Activated CD8-positive, alpha-beta memory T cell treated with anti-CD3 and anti-CD28 coated beads for 36 hours (primary cell): ENCODE data around the gene AQP6. TPM values are rescaled to one million over a fixed set of nuclear protein-coding genes. Genes with fewer than 3 reads are reported as not detected.

Experiments used
- CTCF ChIA-PET: fragments of 350-600 bp; sonication (Branson Sonifier 250); formaldehyde crosslinking; loops from one replicate; lab custom pipeline; 2021; ENCODE audit warnings: antibody characterized with exemption; lab: Charles Lee
- POLR2A ChIA-PET: fragments of 350-600 bp; sonication (Branson Sonifier 250); formaldehyde crosslinking; loops from one replicate; lab custom pipeline; 2021; ENCODE audit warnings: antibody characterized with exemption; lab: Charles Lee
- total RNA-seq, 2 experiments: library from RNA; stranded (reverse); gene quantifications; one replicate each; pipeline ENCODE4 v1.2.3, GENCODE V29; 2021

Gene AQP6
- total RNA-seq, 2 experiments from 2014 or later, result not detected

DNA sequence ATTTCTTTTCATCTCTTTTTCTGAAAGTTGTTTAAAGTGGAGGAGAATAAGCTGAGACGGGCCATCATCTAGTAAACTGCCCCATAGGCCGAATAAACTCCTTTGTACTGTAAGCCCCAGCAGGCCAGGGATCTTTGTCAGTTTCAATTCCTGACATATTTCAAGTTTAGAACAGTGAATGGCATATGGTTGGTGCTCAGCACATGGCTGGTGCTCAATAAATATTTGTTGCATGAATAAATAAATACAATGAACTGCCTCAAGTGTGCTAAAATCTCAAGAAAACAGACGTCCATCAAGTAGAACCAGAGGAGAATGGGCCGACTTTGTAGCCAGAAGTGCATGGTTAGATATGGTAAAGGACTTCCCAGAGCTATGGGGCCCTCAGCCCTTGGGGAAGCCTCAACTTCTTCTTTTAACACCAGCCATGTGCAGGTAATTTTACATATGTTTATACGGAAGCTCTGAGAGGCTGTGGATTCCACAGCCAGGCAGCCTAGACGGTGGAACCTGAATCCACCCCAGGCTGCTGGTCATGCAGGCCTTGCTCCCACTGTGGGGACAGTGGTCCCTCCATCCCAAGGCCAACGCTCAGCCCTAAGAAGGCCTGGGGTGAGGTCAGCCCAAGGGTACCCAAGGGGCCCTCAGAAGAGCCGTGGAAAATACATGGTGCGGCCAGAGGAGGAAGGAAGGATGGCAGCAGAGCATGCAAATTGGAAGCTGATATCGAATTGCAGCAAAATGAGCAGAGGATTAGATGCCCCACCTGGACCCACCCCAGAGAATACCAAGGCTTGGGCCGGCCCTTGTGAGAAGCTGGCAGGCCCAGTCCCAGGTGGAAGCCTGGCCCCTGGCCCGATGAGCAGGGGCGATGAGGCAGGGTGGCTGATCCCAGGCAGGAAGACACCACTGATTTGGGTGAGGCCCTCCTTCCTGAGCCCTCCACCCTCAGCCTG is 30.9 kb upstream of the AQP6 start:
- ChIA-PET POLR2A (interaction anchor here (0.5 kb wide), 1 partner anchor 184 kb away, joined by 3 read pairs; no protein-coding TSS in a partner anchor), CTCF (interaction anchor here (0.6 to 2.2 kb wide), 4 partner anchors 8 to 504 kb away, joined by 3 to 9 read pairs (median 4); no protein-coding TSS in a partner anchor)

DNA sequence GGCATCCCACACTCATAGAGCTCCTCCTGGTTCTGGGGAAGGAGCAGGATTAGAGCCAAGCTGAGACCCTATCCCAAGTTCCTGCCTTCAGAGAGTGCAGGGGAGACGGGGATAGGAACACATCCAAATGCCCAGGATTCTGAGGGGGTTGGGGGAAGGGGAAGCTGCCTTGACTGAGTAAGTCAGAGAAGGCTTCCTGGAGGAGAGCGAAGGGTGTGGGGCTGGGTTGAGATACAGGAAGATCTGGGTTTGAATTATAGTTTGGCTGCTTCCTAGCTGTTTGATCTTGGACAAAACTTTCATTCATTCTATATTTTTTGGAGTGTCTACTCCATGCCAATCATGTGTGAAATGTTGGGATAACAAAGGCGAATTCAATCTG is 30.2 kb upstream of the AQP6 start:
- CTCF ChIA-PET, result interaction anchor here (0.6 to 2.2 kb wide), 4 partner anchors 9 to 503 kb away, joined by 3 to 9 read pairs (median 4); no protein-coding TSS in a partner anchor
- POLR2A ChIA-PET, result interaction anchor here (0.5 kb wide), 1 partner anchor 184 kb away, joined by 3 read pairs; no protein-coding TSS in a partner anchor

DNA sequence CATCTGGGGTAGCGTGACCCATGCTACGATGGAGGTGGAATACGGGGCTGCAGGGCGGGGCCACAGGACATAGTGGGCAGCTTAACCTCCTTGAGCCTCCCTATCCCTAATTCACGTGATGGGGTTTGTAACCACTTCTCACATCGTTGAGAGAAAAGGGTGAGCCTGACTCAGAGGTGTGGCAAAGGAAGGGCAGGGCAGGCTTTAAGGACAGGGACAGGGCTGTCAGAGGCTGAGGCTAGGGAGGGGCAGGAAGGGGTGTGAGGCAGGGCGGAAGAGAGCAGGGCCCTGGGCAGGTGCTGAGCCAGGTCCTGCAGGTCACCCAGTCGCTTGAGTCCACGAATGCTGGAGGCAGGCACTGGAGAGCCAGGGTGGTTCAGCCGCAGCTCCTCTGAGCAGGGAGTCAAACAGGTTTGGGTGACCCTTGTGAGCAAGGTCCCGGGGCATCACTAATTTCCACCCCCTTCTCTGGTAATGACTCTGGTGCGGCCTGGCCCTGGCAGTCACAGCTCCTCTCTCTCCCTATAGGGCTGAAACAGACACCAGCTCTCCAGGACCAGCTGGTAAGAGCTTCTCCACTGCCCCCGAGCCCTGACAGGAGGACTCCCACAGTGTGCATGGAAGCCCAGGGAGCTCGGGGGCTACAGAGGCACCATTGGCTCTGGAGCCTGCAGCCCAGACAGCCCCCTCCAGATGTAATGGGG is 29.7 kb upstream of the AQP6 start:
- ChIA-PET CTCF (interaction anchor here (0.8 to 2.2 kb wide), 4 partner anchors 10 to 25 kb away, joined by 3 to 9 read pairs (median 4); no protein-coding TSS in a partner anchor), POLR2A (no interaction called here)

DNA sequence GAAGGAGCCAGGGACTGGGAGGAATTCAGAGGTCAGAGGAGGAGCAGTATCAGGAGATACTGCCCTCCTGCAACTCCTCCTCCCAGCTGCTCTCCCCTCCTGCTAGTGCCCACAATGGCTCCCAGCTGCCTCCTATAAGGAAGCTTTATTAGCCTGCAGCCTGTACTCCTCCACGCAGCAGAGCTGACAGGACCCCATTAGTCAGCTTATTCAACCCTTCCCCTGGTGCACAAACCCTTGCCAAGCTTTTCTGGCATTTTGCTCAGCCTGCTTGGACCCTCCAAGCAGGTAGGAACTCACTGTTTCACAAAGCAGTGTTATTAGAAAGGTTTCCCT is 29.2 kb upstream of the AQP6 start:
- POLR2A ChIA-PET, result no interaction called here
- CTCF ChIA-PET, result interaction anchor here (0.8 to 2.2 kb wide), 3 partner anchors 15 to 26 kb away, joined by 3 to 9 read pairs (median 3); no protein-coding TSS in a partner anchor

DNA sequence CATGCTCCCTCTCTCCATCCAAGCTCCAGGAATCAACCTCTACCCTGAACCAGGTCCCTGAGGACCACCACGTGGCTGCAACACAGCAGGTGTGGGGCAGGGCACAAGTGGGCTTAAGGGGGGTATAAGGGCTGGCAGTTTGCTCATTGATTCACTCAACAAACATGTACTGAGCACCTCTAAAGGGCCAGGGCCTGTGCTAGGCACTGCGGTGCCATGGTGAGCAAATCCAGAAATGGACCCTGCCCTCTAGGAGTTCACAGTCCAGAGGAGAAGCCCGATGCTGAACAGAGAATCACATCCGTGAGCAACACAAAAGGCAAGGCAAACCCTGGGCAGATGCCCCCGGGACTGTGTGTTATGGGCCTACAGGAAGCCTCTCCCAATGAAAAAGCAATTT is 28.7 kb upstream of the AQP6 start:
- CTCF ChIA-PET, result interaction anchor here (2.2 kb wide), 1 partner anchor 23 kb away, joined by 9 read pairs; no protein-coding TSS in a partner anchor
- POLR2A ChIA-PET, result no interaction called here

DNA sequence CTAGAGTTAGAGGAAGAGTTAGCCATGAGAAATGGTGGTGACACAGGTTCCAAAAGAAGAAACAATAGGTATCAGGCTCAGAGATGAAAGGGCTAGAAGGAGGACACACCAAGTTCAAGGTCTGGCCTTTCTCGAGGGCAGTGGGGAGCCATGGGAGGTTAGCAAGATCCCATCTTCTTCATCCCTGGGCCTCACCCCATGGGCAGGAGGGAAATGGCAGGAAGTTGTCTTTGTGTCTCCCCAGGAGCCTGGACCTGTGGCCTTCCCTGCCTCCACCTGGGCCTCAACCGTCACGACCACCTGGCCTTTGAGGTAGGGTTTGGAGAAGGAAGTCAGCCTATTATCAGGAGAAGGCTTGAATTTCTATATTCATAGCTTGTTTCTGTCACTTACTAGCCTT is 28.0 kb upstream of the AQP6 start:
- CTCF ChIA-PET, result interaction anchor here (1.1 to 2.5 kb wide), 7 partner anchors 11 to 95 kb away, joined by 3 to 11 read pairs (median 7); partner anchors contain the start of gene AQP5
- POLR2A ChIA-PET, result no interaction called here

DNA sequence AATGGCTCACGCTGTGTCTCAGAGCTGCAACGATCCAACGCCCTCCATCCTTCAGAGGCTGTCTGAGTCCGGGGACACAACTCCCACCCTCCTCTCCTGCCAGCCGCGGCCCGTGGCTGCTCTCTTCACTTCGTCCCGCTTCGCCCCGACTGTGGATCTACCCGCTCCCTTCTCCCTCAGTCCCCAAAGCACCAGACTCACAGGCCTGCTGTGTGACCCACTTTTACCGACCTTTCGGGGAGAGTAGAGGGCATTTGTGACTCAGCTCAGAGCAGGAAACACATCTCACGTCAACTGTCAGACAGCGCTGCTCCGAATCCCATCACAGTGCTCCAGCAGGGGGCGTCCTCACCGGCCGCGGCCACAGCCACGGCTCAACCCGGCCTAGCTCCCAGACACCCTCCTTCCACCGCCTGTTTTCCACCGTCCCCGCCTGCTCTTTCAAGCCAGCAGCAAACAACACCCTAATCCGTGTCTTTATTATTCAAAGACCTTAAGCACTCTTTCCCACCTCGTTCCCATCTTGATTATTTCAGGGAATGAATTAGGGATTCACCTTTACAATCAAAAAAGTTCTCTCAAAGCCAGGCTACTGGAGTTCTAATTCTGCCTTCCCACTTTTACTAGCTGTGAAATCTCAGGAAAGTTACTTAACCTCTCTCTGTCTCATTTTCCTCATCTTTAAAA is 27.2 kb upstream of the AQP6 start:
- POLR2A ChIA-PET, result no interaction called here

DNA sequence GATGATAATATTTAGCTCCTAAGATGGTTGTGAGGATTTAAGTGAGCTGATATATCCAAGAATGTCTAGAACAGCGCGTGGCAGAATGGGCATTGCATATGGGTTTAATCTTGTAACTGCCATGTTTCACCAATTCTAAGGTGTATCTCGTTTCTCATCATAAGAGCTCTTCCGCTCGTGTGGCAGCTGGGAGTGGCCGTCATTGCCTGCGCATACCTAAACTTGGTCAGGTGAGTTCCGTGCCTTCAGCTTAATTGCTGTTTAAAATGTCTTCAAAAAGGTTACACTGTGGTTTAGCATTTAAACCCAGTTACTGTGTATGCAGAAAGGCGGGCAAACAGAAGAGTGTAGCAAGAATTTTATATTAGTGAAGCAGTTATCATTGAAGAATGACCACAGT is 26.7 kb upstream of the AQP6 start:
- CTCF ChIA-PET, result interaction anchor here (0.6 to 2.7 kb wide), 20 partner anchors 9 to 388 kb away, joined by 3 to 35 read pairs (median 3); partner anchors contain the start of gene AQP5
- POLR2A ChIA-PET, result no interaction called here

More for the DNA sequence above, 27.2 kb upstream of the AQP6 start:
- CTCF ChIA-PET, result interaction anchor here (0.6 to 2.7 kb wide), 21 partner anchors 8 to 387 kb away, joined by 3 to 35 read pairs (median 3); partner anchors contain the start of genes AQP5 and RACGAP1

DNA sequence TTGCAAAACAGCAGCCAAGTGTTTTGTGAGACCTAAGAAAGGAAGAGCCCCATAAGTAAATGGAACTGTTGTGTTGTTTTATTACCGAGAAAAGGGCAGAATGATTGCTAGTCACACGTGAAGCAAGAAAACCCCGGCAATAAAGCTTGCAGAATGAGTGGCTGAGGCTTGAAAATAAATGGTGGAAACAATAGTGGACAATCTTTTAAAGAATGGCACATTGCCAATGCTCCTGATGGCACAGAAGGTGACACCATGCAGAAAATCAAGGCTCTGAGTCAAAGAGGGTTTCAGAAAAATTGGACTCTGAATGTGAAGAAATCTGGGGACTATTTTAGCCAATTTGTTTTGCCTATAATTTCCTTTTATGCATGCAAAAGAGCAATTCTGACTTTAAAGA is 26.2 kb upstream of the AQP6 start:
- POLR2A ChIA-PET, result no interaction called here
- CTCF ChIA-PET, result interaction anchor here (0.6 to 2.7 kb wide), 13 partner anchors 9 to 304 kb away, joined by 3 to 35 read pairs (median 7); no protein-coding TSS in a partner anchor

DNA sequence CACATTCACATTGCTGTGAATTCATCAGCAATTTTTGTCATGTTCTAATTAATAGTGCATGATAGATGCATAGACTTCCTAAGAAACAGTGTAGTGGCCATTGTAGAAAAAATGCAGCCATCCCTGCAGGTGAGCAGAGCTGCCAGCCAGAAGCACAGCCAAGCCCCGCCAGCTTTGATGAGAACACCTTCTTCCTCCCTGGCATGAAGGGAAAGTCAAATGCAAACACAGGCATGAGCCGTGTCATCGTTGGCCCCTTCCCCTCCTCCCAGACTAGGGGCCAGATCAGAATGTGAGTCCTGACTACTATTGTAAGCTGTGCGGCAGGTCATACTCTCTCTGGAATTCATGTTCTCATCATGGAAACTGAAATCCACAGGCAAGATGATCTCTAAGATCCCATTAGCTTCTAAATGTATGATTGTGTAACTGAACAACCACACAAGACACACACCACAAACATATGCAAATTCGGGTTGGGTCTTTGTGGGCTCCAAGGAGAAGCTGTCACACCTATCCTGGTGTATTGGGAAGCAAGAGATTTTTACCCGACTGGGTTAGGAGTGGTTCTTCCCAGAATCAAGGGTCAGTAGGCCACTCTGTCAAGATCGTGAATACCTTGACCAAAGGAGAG is 25.0 kb upstream of the AQP6 start:
- CTCF ChIA-PET, result interaction anchor here (2.7 kb wide), 1 partner anchor 19 kb away, joined by 35 read pairs; no protein-coding TSS in a partner anchor
- POLR2A ChIA-PET, result no interaction called here

DNA sequence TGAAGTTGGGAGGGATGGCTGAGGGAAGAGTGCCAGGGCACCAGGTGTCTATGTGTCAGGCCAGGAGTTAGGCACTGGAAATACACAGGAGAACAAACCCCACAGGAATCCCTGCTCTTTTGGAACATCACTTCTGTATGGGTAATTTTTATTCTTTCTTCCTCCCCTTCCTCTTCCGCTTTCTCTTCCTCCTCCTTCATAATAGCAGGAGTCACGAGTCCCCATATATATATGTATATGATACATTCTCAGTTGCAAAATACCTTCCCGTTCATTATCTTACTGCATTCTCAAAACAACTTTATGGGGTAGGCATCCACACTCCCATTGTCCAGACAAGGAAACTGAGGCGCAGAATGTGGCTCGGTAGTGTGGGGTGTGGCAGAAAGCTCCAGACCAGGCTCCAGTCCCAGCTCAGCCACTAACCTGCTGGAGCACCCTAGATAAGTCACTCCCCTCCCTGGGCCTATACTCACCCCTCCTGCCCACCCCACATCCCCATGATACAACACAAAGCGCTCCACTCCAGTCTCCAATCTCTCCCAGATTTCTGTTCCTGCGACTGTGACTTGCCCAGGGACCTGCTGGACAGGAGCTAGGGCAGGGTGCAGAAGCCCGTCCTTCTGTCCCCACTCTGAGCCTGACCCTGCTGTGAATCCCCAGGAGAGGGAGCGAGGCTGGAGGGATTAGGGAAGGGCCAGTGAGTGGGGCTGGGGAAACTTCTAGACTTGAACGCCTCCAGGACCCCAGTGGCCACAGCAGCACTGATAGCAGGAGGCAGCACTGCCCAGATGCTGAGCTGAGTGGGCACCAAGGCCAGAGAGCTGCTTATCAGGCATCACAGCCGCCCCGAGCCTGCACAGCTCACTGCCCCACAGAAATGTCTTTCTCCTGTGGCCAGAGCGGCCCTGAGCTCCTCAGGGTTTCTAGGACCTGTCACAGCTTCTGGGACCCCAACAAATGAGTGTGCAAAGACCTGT is 23.6 kb upstream of the AQP6 start:
- POLR2A ChIA-PET, result no interaction called here
- CTCF ChIA-PET, result interaction anchor here (0.8 to 1.9 kb wide), 3 partner anchors 14 to 20 kb away, joined by 3 to 11 read pairs (median 3); no protein-coding TSS in a partner anchor

DNA sequence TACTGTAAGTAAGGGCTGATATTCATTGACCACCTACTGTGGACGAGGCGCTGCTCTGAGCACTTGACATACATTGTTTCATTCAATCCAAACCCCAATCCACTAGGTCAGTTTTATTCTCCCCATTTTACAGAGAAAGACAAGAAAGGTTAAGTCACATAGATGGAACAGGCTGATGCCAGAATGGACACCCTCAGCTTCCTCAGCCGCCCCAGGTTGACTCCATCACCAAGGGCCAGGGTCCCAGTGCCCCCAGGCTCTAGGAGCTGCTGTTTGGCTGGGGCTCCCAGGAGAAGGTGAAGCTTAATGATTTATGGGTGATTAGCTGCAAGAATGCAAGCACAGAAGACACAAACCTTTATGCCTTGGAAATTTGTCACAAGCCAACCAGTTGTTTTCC is 22.9 kb upstream of the AQP6 start:
- CTCF ChIA-PET, result interaction anchor here (0.8 to 1.9 kb wide), 3 partner anchors 13 to 20 kb away, joined by 3 to 11 read pairs (median 3); no protein-coding TSS in a partner anchor
- POLR2A ChIA-PET, result no interaction called here

DNA sequence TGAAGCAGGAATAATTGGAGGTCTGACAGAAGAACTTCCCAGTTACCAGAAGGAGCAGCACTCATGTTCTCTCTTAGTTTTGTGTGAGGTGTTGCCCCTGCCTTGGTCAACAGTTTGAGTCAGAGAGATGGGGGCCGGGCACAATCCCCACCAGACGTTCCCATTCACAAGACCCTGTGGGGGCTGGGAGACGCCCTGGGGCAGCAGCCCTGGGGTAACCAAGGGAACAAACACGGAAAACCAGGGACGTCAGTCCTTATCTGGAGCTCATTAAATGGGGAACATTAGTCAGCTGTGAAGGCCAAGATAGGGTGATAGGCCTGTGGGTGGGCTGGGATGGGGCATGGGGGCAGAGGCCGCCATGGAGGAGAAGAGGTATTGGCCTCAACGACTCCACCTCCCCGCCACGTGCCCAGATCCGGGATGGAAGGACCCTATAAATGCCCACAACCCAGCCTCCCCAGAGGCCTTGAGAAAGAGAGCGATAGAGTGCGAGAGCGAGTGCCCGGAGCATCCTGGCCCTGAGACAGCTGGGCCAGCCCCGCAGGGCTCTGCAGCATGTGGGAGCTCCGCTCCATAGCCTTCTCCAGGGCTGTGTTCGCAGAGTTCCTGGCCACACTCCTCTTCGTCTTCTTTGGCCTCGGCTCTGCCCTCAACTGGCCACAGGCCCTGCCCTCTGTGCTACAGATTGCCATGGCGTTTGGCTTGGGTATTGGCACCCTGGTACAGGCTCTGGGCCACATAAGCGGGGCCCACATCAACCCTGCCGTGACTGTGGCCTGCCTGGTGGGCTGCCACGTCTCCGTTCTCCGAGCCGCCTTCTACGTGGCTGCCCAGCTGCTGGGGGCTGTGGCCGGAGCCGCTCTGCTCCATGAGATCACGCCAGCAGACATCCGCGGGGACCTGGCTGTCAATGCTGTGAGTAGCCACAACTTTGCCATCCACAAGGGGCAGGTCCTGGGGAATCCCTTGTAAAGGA is 22.2 kb upstream of the AQP6 start, which contains the start of gene AQP2:
Gene AQP2 (plus strand): TSS at position 465 of the 979 bp plus-strand sequence. CDS start 94 bp downstream, at position 559.
- POLR2A ChIA-PET, result no interaction called here
- CTCF ChIA-PET, result interaction anchor here (1.2 to 1.9 kb wide), 2 partner anchors 12 to 17 kb away, joined by 3 to 11 read pairs; no protein-coding TSS in a partner anchor

DNA sequence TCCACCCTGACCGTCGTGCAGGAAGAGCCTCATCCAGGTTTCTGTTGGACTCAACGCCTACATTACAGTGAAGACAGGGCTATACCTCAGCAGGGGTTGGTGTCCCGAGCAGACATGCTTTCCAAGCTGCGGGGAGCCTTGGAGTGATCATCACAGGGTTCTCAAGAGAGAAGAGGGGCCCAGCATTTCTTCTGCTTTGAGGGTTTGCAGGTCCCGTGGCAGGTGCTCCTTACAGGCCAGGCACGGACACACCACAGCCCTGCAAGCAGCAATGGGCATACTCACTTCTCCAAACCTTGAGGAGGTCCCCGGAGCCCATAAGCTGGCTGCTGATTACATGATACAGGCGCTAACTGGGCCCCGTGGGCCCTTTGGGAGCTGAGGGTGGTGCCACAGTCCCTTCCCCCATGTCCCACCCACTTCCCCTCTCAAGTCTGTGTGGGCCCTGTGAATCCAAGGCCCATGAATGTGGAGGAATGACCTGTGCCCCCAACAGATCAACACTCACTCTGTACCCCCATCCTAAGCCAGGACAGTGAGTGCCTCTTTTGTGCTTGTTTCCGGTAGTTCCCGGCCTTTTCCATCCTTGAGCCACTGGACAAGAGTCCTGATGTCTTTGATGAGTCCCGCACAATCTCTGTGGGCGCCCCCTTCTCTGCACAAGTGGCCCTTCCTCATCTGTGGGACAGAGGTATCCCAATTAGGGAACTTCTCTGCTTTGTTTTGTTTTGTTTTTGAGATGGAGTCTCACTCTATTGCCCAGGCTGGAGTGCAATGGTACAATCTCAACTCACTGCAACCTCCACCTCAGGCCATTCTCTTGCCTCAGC is 21.1 kb upstream of the AQP6 start:
- POLR2A ChIA-PET, result no interaction called here
- CTCF ChIA-PET, result no interaction called here
